Mesothelial cell of epicardium (in vitro differentiated cells): ENCODE measurements around the gene EAF2. TPM values are rescaled to one million over a fixed set of nuclear protein-coding genes. Genes with fewer than 3 reads are reported as not detected.

Source experiments
- DNase-seq, 2 experiments: peaks; one replicate each; pipeline ENCODE4 v3.0.0; 2021; ENCODE audit warnings: low spot score in 2 of 2; ENCODE audit not compliant: unreplicated experiment in 2 of 2
- H3K27ac Mint-ChIP-seq: 2 replicates; pipeline ENCODE4 v1.8.0; 2021; ENCODE audit warnings: mixed read lengths
- H3K27me3 Mint-ChIP-seq: 2 replicates; pipeline ENCODE4 v1.8.0; 2021; ENCODE audit warnings: low read depth, mixed read lengths
- H3K36me3 Mint-ChIP-seq: 2 replicates; pipeline ENCODE4 v1.8.0; 2021; ENCODE audit warnings: mixed read lengths
- H3K4me1 Mint-ChIP-seq: 2 replicates; pipeline ENCODE4 v1.8.0; 2021; ENCODE audit warnings: mixed read lengths
- H3K4me3 Mint-ChIP-seq: 2 replicates; pipeline ENCODE4 v1.8.0; 2021; ENCODE audit warnings: mild to moderate bottlenecking, moderate library complexity, mixed read lengths
- H3K9me3 Mint-ChIP-seq: 2 replicates; pipeline ENCODE4 v1.8.0; 2021; ENCODE audit warnings: mixed read lengths
- total RNA-seq: library from RNA; stranded (reverse); gene quantifications from 3 replicates; pipeline ENCODE4 v1.2.1, GENCODE V29; 2021
- TF ChIP-seq, protein P1 (sequence below): fragments of 200-600 bp; sonication (generic); IDR thresholded peaks from one replicate; pipeline ENCODE4 v1.5.0; 2021; ENCODE audit warnings: antibody characterized with exemption; ENCODE audit not compliant: unreplicated experiment

EAF2 gene
- total RNA-seq, 1 donor from 2014 or later: 5.3 TPM

DNA sequence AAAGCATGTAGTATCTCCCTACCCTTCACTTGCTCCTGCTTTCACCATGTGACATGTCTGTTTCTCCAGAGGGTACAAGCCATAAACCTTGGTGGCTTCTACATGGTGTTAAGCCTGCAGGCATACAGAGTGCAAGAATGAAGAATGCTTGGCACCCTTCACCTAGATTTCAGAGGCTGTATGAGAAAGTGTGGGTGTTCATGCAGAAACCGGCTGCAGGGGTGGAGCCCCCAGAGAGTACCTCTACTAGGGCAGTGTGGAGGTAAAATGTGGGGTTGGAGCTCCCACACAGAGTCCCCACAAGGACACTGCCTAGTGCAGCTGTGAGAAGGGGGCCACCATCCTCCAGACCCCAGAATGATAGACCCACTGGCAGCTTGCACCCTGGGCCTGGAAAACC, 91.4 kb downstream of the EAF2 start:
- TF ChIP-seq, protein P1, sequence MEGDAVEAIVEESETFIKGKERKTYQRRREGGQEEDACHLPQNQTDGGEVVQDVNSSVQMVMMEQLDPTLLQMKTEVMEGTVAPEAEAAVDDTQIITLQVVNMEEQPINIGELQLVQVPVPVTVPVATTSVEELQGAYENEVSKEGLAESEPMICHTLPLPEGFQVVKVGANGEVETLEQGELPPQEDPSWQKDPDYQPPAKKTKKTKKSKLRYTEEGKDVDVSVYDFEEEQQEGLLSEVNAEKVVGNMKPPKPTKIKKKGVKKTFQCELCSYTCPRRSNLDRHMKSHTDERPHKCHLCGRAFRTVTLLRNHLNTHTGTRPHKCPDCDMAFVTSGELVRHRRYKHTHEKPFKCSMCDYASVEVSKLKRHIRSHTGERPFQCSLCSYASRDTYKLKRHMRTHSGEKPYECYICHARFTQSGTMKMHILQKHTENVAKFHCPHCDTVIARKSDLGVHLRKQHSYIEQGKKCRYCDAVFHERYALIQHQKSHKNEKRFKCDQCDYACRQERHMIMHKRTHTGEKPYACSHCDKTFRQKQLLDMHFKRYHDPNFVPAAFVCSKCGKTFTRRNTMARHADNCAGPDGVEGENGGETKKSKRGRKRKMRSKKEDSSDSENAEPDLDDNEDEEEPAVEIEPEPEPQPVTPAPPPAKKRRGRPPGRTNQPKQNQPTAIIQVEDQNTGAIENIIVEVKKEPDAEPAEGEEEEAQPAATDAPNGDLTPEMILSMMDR: no peak
- peaks cover 4% of the 10 kb centered on the region for H3K36me3 Mint-ChIP-seq
- peaks cover 7% of the 10 kb centered on the region for H3K27me3 Mint-ChIP-seq
- H3K4me3 Mint-ChIP-seq: no peak overlapping the region
- DNase-seq: no peak
- peaks cover 2% of the 10 kb centered on the region for H3K4me1 Mint-ChIP-seq
- peaks cover 16% of the 10 kb centered on the region for H3K9me3 Mint-ChIP-seq
- H3K27ac Mint-ChIP-seq: no peak overlapping the region

Other genes starting within 250 kb of the EAF2 start
- not detected in 3 replicates for gene FBXO40, start 241.8 kb upstream of the EAF2 start, total RNA-seq
- 2.9 to 3.2 TPM (median 3.0 TPM) in 3 replicates for gene HCLS1, start 174.3 kb upstream of the EAF2 start, total RNA-seq
- 76.0 to 80.5 TPM (median 79.4 TPM) in 3 replicates for gene GOLGB1, start 85.5 kb upstream of the EAF2 start, total RNA-seq
- gene IQCB1, start 149 bp upstream of the EAF2 start, total RNA-seq: 34.1 to 39.8 TPM (median 38.8 TPM) in 3 replicates
- 3.4 to 5.4 TPM (median 4.8 TPM) in 3 replicates for gene SLC15A2, start 59.2 kb downstream of the EAF2 start, total RNA-seq
- 3.4 to 4.1 TPM (median 4.1 TPM) in 3 replicates for gene ILDR1, start 187.0 kb downstream of the EAF2 start, total RNA-seq
- 0.33 to 0.47 TPM (median 0.34 TPM) in 3 replicates for gene CD86, start 220.2 kb downstream of the EAF2 start, total RNA-seq